Measurements from ENCODE around the gene SH2D3C. TPM values are rescaled to one million over a fixed set of nuclear protein-coding genes. Genes with fewer than 3 reads are reported as not detected.

The SH2D3C gene
- total and polyA plus RNA-seq, 2 donors = 18.2 to 25.1 TPM

DNA sequence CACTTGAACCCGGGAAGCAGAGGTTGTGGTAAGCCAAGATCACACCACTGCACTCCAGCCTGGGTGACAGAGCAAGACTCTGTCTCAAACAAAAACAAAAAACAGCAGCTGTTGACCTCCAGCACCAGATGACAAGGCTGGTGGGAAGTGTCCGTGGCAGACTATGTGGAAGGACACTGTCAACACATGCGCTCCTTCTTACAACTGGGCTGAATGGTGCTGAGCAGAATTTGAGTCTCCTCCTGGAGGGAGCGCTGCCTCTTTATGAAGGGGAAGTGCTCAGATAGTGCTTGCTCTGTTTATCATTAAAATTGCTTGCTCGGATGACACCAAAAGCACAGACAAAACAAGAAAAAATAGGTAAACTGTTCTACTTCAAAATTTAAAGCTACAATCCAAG lies 80.9 kb downstream of the SH2D3C start:
- Histone ChIP-seq H3K27ac (ENCODE audit: low read depth in 1 of 2, low read length in 1 of 2) (no peak overlapping the region), H3K4me1 (ENCODE audit: control insufficient read depth in 2 of 2, insufficient read depth in 2 of 2, low read length in 2 of 2) (peaks cover 0 to 15% of the 10 kb centered on the region in 2 donors), H3K9me3 (ENCODE audit: control insufficient read depth in 2 of 2, insufficient read depth in 1 of 2, low read length in 1 of 2) (no peaks in the 10 kb centered on the region), H3K27me3 (ENCODE audit: control insufficient read depth in 2 of 2, insufficient read depth in 1 of 2, low read length in 1 of 2) (peaks cover 0 to 7% of the 10 kb centered on the region in 2 donors), H3K4me3 (ENCODE audit: low read length in 2 of 2) (no peak overlapping the region), H3K36me3 (ENCODE audit: control insufficient read depth in 2 of 2, insufficient read depth in 2 of 2, low read length in 1 of 2) (no peaks in the 10 kb centered on the region)
- whole genome bisulfite sequencing = 92% methylated on average over 5 of the region's 5 CpGs
- DNase-seq (ENCODE audit: low read depth in 6 of 9, low spot score in 9 of 9) = no peak

DNA sequence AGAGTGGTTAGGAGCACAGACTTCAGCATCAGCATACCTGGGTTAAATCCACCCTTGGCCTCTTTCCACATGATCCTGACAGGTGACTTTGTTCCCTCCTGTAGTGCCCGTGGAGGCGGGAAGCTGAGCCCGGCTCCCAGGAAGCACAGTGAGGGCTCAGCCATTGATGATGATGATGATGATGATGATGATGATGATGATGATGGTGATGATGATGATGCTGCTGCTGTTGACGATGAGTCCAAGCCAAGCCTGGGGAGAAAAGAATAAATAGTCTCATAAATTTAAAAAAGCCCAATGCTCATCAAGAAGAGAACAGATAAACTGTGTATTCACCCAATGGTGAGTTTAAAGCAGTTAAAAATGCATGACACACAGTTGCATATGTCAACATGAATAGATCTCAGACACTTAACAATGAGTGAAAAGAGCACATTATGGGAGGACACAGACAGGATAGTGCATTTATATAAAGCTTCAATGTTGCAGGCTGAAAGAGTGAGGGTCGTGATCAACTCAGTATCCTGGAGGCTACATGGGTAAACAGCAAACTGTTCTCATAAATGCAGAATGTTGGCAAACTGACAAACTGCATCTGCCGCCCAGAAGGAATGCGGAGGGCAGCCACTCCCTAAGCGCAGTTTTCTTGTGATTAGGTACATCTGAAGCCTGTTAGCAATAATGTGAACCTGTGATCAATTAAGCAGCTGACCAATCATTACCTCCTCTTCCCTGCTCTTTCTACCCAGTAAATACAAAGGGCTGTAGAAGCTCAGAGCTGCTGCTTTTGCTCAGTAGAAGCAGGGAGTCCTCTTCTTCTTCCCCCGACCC lies 83.4 kb downstream of the SH2D3C start:
- Histone ChIP-seq H3K27me3 (ENCODE audit: control insufficient read depth in 2 of 2, insufficient read depth in 1 of 2, low read length in 1 of 2) (peaks cover 0 to 6% of the 10 kb centered on the region in 2 donors), H3K4me1 (ENCODE audit: control insufficient read depth in 2 of 2, insufficient read depth in 2 of 2, low read length in 2 of 2) (peaks cover 0 to 14% of the 10 kb centered on the region in 2 donors), H3K27ac (ENCODE audit: low read depth in 1 of 2, low read length in 1 of 2) (no peak overlapping the region), H3K36me3 (ENCODE audit: control insufficient read depth in 2 of 2, insufficient read depth in 2 of 2, low read length in 1 of 2) (no peaks in the 10 kb centered on the region), H3K9me3 (ENCODE audit: control insufficient read depth in 2 of 2, insufficient read depth in 1 of 2, low read length in 1 of 2) (no peaks in the 10 kb centered on the region), H3K4me3 (ENCODE audit: low read length in 2 of 2) (no peak overlapping the region)
- WGBS = 92% methylated on average over 9 of the region's 9 CpGs
- no peak for DNase-seq (ENCODE audit: low read depth in 6 of 9, low spot score in 9 of 9)

DNA sequence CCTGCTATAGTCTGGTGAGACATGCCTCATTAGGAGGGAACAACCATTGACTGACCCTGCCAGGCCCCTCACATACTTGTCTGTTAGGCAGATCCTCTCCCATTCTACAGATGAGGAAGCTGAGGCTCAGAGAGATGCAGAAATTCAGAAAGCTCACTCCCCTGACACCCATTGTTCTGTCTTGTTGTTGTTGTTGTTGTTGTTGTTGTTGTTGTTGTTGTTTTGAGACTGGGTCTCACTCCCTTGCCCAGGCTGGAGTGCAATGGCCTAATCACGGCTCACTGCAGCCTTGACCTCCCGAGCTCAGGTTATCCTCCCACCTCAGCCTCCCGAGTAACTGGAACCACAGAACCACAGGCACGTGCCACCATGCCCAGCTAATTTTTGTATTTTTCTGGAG lies 84.8 kb downstream of the SH2D3C start:
- H3K27me3 ChIP-seq (ENCODE audit: control insufficient read depth in 2 of 2, insufficient read depth in 1 of 2, low read length in 1 of 2) = no peaks in the 10 kb centered on the region
- H3K27ac ChIP-seq (ENCODE audit: low read depth in 1 of 2, low read length in 1 of 2) = no peak overlapping the region
- no peaks in the 10 kb centered on the region for H3K9me3 ChIP-seq (ENCODE audit: control insufficient read depth in 2 of 2, insufficient read depth in 1 of 2, low read length in 1 of 2)
- H3K4me1 ChIP-seq (ENCODE audit: control insufficient read depth in 2 of 2, insufficient read depth in 2 of 2, low read length in 2 of 2) = peaks cover 0 to under 1% of the 10 kb centered on the region in 2 donors
- no peak overlapping the region for H3K4me3 ChIP-seq (ENCODE audit: low read length in 2 of 2)
- 97% methylated on average over 4 of the region's 4 CpGs for WGBS
- DNase-seq (ENCODE audit: low read depth in 6 of 9, low spot score in 9 of 9) = no peak
- no peaks in the 10 kb centered on the region for H3K36me3 ChIP-seq (ENCODE audit: control insufficient read depth in 2 of 2, insufficient read depth in 2 of 2, low read length in 1 of 2)

DNA sequence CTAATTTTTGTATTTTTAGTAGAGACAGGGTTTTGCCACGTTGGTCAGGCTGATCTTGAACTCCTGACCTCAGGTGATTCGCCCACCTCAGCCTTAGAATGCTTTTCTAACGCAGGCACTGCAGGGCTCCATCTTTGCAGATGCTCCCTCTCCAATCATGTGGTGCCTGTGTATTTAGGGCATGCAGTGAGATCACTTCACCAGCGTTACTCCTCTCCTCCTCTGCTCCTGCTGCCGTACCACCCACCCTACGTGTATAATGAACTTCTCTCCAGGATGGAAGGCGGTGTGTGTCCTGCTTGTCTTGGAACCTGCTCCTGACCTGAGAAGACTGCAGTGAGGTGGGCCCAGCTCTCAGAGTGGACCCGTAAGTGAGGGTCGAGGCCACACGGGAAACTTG lies 85.3 kb downstream of the SH2D3C start:
- no peaks in the 10 kb centered on the region for H3K9me3 ChIP-seq (ENCODE audit: control insufficient read depth in 2 of 2, insufficient read depth in 1 of 2, low read length in 1 of 2)
- H3K27ac ChIP-seq (ENCODE audit: low read depth in 1 of 2, low read length in 1 of 2) = no peak overlapping the region
- no peaks in the 10 kb centered on the region for H3K27me3 ChIP-seq (ENCODE audit: control insufficient read depth in 2 of 2, insufficient read depth in 1 of 2, low read length in 1 of 2)
- no peaks in the 10 kb centered on the region for H3K4me1 ChIP-seq (ENCODE audit: control insufficient read depth in 2 of 2, insufficient read depth in 2 of 2, low read length in 2 of 2)
- no peak for DNase-seq (ENCODE audit: low read depth in 6 of 9, low spot score in 9 of 9)
- WGBS = 96% methylated on average over 10 of the region's 10 CpGs
- no peaks in the 10 kb centered on the region for H3K36me3 ChIP-seq (ENCODE audit: control insufficient read depth in 2 of 2, insufficient read depth in 2 of 2, low read length in 1 of 2)
- no peak overlapping the region for H3K4me3 ChIP-seq (ENCODE audit: low read length in 2 of 2)

DNA sequence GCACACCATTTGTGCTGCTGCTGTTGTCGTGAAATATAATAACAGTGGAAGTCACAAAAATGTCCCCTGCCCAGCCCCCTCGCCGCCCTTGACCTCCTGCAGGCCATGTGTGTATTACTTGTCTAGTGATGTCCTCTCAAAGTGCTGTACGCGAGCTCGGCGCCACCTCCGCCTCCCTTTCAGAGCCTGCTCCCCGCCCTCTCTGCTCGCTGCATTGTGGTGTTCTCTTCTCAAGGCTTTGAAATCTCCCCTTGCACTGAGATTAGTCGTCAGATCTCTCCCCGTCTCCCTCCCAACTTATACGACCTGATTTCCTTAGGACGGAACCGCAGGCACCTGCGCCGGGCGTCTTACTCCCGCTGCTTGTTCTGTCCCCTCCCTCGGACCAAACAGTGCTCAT lies 86.4 kb downstream of the SH2D3C start:
- H3K27me3 ChIP-seq (ENCODE audit: control insufficient read depth in 2 of 2, insufficient read depth in 1 of 2, low read length in 1 of 2) = no peaks in the 10 kb centered on the region
- H3K36me3 ChIP-seq (ENCODE audit: control insufficient read depth in 2 of 2, insufficient read depth in 2 of 2, low read length in 1 of 2) = no peaks in the 10 kb centered on the region
- no peak overlapping the region for H3K4me3 ChIP-seq (ENCODE audit: low read length in 2 of 2)
- no peak overlapping the region for H3K27ac ChIP-seq (ENCODE audit: low read depth in 1 of 2, low read length in 1 of 2)
- DNase-seq (ENCODE audit: low read depth in 6 of 9, low spot score in 9 of 9) = no peak
- no peaks in the 10 kb centered on the region for H3K4me1 ChIP-seq (ENCODE audit: control insufficient read depth in 2 of 2, insufficient read depth in 2 of 2, low read length in 2 of 2)
- 95% methylated on average over 20 of the region's 20 CpGs for WGBS
- H3K9me3 ChIP-seq (ENCODE audit: control insufficient read depth in 2 of 2, insufficient read depth in 1 of 2, low read length in 1 of 2) = no peaks in the 10 kb centered on the region

DNA sequence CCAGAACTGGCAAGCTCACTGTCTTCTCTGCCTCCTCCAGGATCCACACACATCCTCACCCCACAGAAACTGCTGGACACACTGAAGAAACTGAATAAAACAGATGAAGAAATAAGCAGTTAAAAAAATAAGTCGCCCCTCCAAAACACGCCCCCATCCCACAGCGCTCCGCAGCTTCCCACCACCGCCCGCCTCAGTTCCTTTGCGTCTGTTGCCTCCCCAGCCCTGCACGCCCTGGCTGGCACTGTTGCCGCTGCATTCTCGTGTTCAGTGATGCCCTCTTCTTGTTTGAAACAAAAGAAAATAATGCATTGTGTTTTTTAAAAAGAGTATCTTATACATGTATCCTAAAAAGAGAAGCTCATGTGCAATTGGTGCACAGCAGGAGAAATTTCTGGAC lies 87.7 kb downstream of the SH2D3C start:
- H3K4me1 ChIP-seq (ENCODE audit: control insufficient read depth in 2 of 2, insufficient read depth in 2 of 2, low read length in 2 of 2) = no peaks in the 10 kb centered on the region
- no peaks in the 10 kb centered on the region for H3K9me3 ChIP-seq (ENCODE audit: control insufficient read depth in 2 of 2, insufficient read depth in 1 of 2, low read length in 1 of 2)
- no peak overlapping the region for H3K27ac ChIP-seq (ENCODE audit: low read depth in 1 of 2, low read length in 1 of 2)
- no peaks in the 10 kb centered on the region for H3K27me3 ChIP-seq (ENCODE audit: control insufficient read depth in 2 of 2, insufficient read depth in 1 of 2, low read length in 1 of 2)
- H3K36me3 ChIP-seq (ENCODE audit: control insufficient read depth in 2 of 2, insufficient read depth in 2 of 2, low read length in 1 of 2) = no peaks in the 10 kb centered on the region
- DNase-seq (ENCODE audit: low read depth in 6 of 9, low spot score in 9 of 9) = no peak
- WGBS = 96% methylated on average over 10 of the region's 10 CpGs
- H3K4me3 ChIP-seq (ENCODE audit: low read length in 2 of 2) = no peak overlapping the region

DNA sequence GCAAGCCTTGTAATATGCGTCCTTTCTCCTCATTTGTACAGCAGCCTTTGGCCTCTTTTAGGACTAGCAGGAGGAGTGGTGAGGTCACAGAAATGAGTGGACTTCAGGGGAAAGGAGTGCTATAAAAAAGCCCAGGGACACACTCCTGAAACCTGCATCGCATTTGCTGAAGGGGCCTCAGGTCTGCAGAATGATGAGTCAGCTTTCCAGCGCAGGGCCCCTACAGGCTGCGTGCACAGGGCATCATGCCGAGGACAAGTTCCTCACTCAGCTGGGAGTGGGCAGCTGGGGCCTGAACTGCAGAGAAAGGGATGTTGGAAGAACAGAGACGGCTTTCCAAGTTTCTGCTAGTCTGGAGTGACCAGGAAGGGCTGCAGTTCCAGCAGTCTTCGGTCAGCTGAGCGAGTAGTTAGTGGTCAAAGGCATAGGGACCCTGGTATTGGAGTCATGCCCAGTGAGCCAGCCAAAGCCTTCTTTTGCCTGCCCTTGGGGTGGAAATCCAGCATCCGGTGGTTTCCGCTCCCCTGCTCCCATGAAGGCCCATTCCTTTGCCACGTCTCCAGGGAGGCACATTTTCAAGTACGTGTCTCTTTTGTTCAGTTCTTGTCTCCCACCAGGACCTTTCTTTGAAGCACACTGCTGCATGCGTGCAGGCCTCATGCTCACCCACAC lies 89.0 kb downstream of the SH2D3C start:
- Histone ChIP-seq H3K27me3 (ENCODE audit: control insufficient read depth in 2 of 2, insufficient read depth in 1 of 2, low read length in 1 of 2) (no peaks in the 10 kb centered on the region), H3K27ac (ENCODE audit: low read depth in 1 of 2, low read length in 1 of 2) (no peak overlapping the region), H3K9me3 (ENCODE audit: control insufficient read depth in 2 of 2, insufficient read depth in 1 of 2, low read length in 1 of 2) (no peaks in the 10 kb centered on the region), H3K4me1 (ENCODE audit: control insufficient read depth in 2 of 2, insufficient read depth in 2 of 2, low read length in 2 of 2) (no peaks in the 10 kb centered on the region), H3K4me3 (ENCODE audit: low read length in 2 of 2) (no peak overlapping the region), H3K36me3 (ENCODE audit: control insufficient read depth in 2 of 2, insufficient read depth in 2 of 2, low read length in 1 of 2) (no peaks in the 10 kb centered on the region)
- no peak for DNase-seq (ENCODE audit: low read depth in 6 of 9, low spot score in 9 of 9)
- WGBS = 90% methylated on average over 13 of the region's 13 CpGs

Other genes starting within 250 kb of the SH2D3C start
- gene STXBP1, start 166.4 kb downstream of the SH2D3C start, total RNA-seq = 2.7 TPM
- 10.2 TPM for gene STXBP1, start 166.4 kb downstream of the SH2D3C start, polyA plus RNA-seq
- gene CFAP157, start 71.7 kb downstream of the SH2D3C start, total RNA-seq = 0.05 TPM
- gene CFAP157, start 71.7 kb downstream of the SH2D3C start, polyA plus RNA-seq = 0.62 TPM
- 16.3 TPM for gene PTRH1, start 63.0 kb downstream of the SH2D3C start, total RNA-seq
- gene PTRH1, start 63.0 kb downstream of the SH2D3C start, polyA plus RNA-seq = 12.2 TPM
- gene TTC16, start 62.6 kb downstream of the SH2D3C start, total RNA-seq = 0.09 TPM
- gene TTC16, start 62.6 kb downstream of the SH2D3C start, polyA plus RNA-seq = 0.18 TPM
- 7.2 TPM for gene TOR2A, start 43.4 kb downstream of the SH2D3C start, total RNA-seq
- gene TOR2A, start 43.4 kb downstream of the SH2D3C start, polyA plus RNA-seq = 19.3 TPM
- gene CDK9, start 7.4 kb upstream of the SH2D3C start, total RNA-seq = 38.9 TPM
- 122 TPM for gene CDK9, start 7.4 kb upstream of the SH2D3C start, polyA plus RNA-seq
- gene FPGS, start 24.2 kb upstream of the SH2D3C start, total RNA-seq = 30.4 TPM
- gene FPGS, start 24.2 kb upstream of the SH2D3C start, polyA plus RNA-seq = 48.4 TPM
- gene ENG, start 76.0 kb upstream of the SH2D3C start, total RNA-seq = 1.7 TPM
- 48.2 TPM for gene ENG, start 76.0 kb upstream of the SH2D3C start, polyA plus RNA-seq
- gene AK1, start 99.0 kb upstream of the SH2D3C start, total RNA-seq = 6.6 TPM
- gene AK1, start 99.0 kb upstream of the SH2D3C start, polyA plus RNA-seq = 66.2 TPM
- gene ST6GALNAC6, start 120.9 kb upstream of the SH2D3C start, total RNA-seq = 16.2 TPM
- gene ST6GALNAC6, start 120.9 kb upstream of the SH2D3C start, polyA plus RNA-seq = 42.8 TPM
- 8.5 TPM for gene ST6GALNAC4, start 138.4 kb upstream of the SH2D3C start, total RNA-seq
- 12.8 TPM for gene ST6GALNAC4, start 138.4 kb upstream of the SH2D3C start, polyA plus RNA-seq
- gene PIP5KL1, start 152.1 kb upstream of the SH2D3C start, total RNA-seq = 0.33 TPM
- 1.2 TPM for gene PIP5KL1, start 152.1 kb upstream of the SH2D3C start, polyA plus RNA-seq
- gene DPM2, start 159.2 kb upstream of the SH2D3C start, total RNA-seq = 17.9 TPM
- gene DPM2, start 159.2 kb upstream of the SH2D3C start, polyA plus RNA-seq = 32.8 TPM
- 12.9 TPM for gene EEIG1, start 202.3 kb upstream of the SH2D3C start, total RNA-seq
- gene EEIG1, start 202.3 kb upstream of the SH2D3C start, polyA plus RNA-seq = 51.4 TPM

Measured in thymus (tissue), 11 donors.